Panc1 (cell line): ENCODE measurements around the gene CLEC6A.

Experiments used
- CTCF ChIP-seq: fragments of 450-650 bp; IDR thresholded peaks from 2 replicates; pipeline ENCODE4 v1.5.1; 2017; ENCODE audit warnings: mild to moderate bottlenecking
- POLR2AphosphoS5 ChIP-seq: IDR thresholded peaks from 2 replicates; pipeline ENCODE4 v1.6.1; 2012; ENCODE audit warnings: mild to moderate bottlenecking, low read depth, low read length, moderate library complexity
- REST ChIP-seq, 2 experiments: IDR thresholded peaks; 2 replicates each; pipeline ENCODE4 v1.6.1; 2011 to 2012; ENCODE audit warnings: low read depth in 2 of 2, control low read depth in 1 of 2, low read length in 1 of 2, mild to moderate bottlenecking in 1 of 2, moderate library complexity in 1 of 2; ENCODE audit not compliant: insufficient read depth in 1 of 2
- SIN3A ChIP-seq: IDR thresholded peaks from 2 replicates; pipeline ENCODE4 v1.6.1; 2012; ENCODE audit warnings: low read depth, mild to moderate bottlenecking, low read length, moderate library complexity, borderline replicate concordance; ENCODE audit not compliant: insufficient read depth

GRCh38 chr12:8465301-8465996 lies 9.7 kb downstream of the CLEC6A start:
- TF ChIP-seq CTCF (no peak), POLR2AphosphoS5 (no peak), SIN3A (no peak), REST (IDR thresholded peaks at IDR 0.05; ENCODE audit: insufficient read depth in 1 of 2, low read depth in 2 of 2, low read length in 1 of 2) (no peak)
